ENCODE results near the gene KRTAP12-1. TPM values are rescaled to one million over a fixed set of nuclear protein-coding genes. Genes with fewer than 3 reads are reported as not detected.

KRTAP12-1 gene
- total and polyA plus RNA-seq, 9 of the 15 experiments (the other 6 are each of a cell fraction or from before 2014, with no cell fraction given): not detected

DNA sequence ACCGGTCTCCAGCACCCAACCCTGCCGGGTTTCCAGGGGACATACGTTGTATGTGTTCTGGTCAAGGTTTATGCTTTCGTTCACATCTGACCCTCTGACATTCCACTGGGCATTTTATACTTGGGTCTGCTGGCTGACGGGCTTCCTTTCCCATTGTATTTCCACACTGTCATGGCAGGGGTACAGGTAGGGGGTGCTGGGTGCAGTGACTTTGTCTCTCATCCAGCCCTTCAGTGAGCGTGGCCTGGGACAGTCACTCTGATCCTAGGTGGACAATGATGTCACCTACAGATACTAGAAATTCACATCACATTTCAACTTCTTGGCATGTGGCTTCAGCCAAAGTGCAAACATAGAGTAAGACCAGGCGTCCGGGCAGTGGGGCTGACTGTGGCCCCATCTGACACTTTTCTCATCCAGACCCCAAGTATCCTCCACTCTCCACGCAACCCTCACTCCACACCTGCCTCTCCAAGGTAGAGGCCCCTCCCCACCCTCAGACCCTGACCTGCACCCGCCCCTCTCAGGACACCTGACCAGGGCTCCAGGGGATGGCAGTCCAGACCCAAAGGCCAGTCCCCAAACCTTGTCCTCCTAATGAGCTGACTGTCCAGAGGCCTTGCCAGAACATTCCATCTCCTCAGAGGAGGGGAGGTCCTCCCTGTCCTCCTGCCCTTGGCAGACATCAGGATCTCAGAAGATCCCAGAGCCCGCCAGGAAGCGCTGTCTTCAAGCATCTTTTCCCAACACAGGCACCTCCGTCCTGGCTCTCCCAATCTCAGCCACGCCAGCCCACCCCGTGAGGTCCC, 45.5 kb downstream of the KRTAP12-1 start:
- ChIA-PET POLR2A (interaction anchor here (1.0 kb wide), 1 partner anchor 27 kb away, joined by 3 read pairs; no protein-coding TSS in a partner anchor), CTCF (ENCODE audit: low intra/inter-chr PET ratio) (no interaction called here)
- intact Hi-C loops (cut with micrococcal nuclease) (no loop called here), in situ Hi-C loops (cut with MboI) (no loop called here)
- H3K79me2 ChIP-seq (ENCODE audit: control insufficient read depth, insufficient read depth, low read length): no peaks in the 10 kb centered on the region
- no peaks in the 10 kb centered on the region for H4K20me1 ChIP-seq (replicated peaks; ENCODE audit: control insufficient read depth, insufficient read depth, low read length)
- peaks cover 0 to 6% of the 10 kb centered on the region in 2 experiments; a peak in 2 of 5 replicates for H3K27me3 ChIP-seq (ENCODE audit: control insufficient read depth in 2 of 2, insufficient read depth in 2 of 2, low read length in 2 of 2)
- FAIRE-seq (no peak), DNase-seq (ENCODE audit: extremely low read depth in 1 of 4, low spot score in 3 of 4) (no peak), ATAC-seq (no peak)
- no peak overlapping the region for H3K27ac ChIP-seq (ENCODE audit: extremely low read depth, low read depth, low read length)
- no peaks in the 10 kb centered on the region for H3K9me3 ChIP-seq (replicated peaks; ENCODE audit: control insufficient read depth, insufficient read depth, low read depth, low read length)
- no peak overlapping the region for H3K4me3 ChIP-seq
- WGBS (ENCODE audit: insufficient coverage, low coverage, missing lambda C conversion rate): 3% methylated on average over 15 of the region's 15 CpGs
- no TSS peak for BruUV-seq (replicated peaks)
- no peak overlapping the region for H3K4me2 ChIP-seq (ENCODE audit: insufficient read depth, low read length)
- H3K36me3 ChIP-seq (ENCODE audit: control insufficient read depth, insufficient read depth, low read length): no peaks in the 10 kb centered on the region
- no peaks in the 10 kb centered on the region for H3K9me1 ChIP-seq (ENCODE audit: control insufficient read depth, insufficient read depth, low read length)
- no peak overlapping the region for H2AFZ ChIP-seq (ENCODE audit: low read depth, low read length)
- H3K4me1 ChIP-seq (replicated peaks in 1 of 2; ENCODE audit: control insufficient read depth in 2 of 2, insufficient read depth in 2 of 2, low read length in 2 of 2): peaks cover 0 to 3% of the 10 kb centered on the region in 2 experiments; a peak in 2 of 5 replicates
- no peak overlapping the region; a peak in 1 of 4 replicates for H3K9ac ChIP-seq (ENCODE audit: insufficient read depth in 1 of 2, low read depth in 2 of 2, low read length in 2 of 2)
- TF ChIP-seq, protein P1, sequence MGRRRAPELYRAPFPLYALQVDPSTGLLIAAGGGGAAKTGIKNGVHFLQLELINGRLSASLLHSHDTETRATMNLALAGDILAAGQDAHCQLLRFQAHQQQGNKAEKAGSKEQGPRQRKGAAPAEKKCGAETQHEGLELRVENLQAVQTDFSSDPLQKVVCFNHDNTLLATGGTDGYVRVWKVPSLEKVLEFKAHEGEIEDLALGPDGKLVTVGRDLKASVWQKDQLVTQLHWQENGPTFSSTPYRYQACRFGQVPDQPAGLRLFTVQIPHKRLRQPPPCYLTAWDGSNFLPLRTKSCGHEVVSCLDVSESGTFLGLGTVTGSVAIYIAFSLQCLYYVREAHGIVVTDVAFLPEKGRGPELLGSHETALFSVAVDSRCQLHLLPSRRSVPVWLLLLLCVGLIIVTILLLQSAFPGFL (CRISPR knock-in tag; IDR thresholded peaks at IDR 0.05): no peak
- TF ChIP-seq ZNF311 (CRISPR knock-in tag; IDR thresholded peaks at IDR 0.05) (no peak), PHB2 (IDR thresholded peaks at IDR 0.05; ENCODE audit: low read depth) (no peak), ARID2 (IDR thresholded peaks at IDR 0.05) (no peak), ETV6 (IDR thresholded peaks at IDR 0.05; ENCODE audit: borderline replicate concordance in 1 of 2, low read depth in 2 of 2, low read length in 1 of 2) (no peak), ETV6 (CRISPR knock-in tag; IDR thresholded peaks at IDR 0.05; ENCODE audit: borderline replicate concordance) (no peak), GTF2F1 (IDR thresholded peaks at IDR 0.05; ENCODE audit: low read depth, low read length) (no peak), SREBF2 (CRISPR knock-in tag; IDR thresholded peaks at IDR 0.05) (no peak), FOXK1 (CRISPR knock-in tag; IDR thresholded peaks at IDR 0.05; ENCODE audit: borderline replicate concordance) (no peak), MED1 (CRISPR knock-in tag; IDR thresholded peaks at IDR 0.05; ENCODE audit: borderline replicate concordance) (no peak), ETV1 (tag; conservative IDR thresholded peaks at IDR 0.05; ENCODE audit: low read depth) (no peak)
- TF ChIP-seq, protein P2, sequence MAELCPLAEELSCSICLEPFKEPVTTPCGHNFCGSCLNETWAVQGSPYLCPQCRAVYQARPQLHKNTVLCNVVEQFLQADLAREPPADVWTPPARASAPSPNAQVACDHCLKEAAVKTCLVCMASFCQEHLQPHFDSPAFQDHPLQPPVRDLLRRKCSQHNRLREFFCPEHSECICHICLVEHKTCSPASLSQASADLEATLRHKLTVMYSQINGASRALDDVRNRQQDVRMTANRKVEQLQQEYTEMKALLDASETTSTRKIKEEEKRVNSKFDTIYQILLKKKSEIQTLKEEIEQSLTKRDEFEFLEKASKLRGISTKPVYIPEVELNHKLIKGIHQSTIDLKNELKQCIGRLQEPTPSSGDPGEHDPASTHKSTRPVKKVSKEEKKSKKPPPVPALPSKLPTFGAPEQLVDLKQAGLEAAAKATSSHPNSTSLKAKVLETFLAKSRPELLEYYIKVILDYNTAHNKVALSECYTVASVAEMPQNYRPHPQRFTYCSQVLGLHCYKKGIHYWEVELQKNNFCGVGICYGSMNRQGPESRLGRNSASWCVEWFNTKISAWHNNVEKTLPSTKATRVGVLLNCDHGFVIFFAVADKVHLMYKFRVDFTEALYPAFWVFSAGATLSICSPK (IDR thresholded peaks at IDR 0.05; ENCODE audit: borderline replicate concordance): no peak
- TF ChIP-seq, protein P3, sequence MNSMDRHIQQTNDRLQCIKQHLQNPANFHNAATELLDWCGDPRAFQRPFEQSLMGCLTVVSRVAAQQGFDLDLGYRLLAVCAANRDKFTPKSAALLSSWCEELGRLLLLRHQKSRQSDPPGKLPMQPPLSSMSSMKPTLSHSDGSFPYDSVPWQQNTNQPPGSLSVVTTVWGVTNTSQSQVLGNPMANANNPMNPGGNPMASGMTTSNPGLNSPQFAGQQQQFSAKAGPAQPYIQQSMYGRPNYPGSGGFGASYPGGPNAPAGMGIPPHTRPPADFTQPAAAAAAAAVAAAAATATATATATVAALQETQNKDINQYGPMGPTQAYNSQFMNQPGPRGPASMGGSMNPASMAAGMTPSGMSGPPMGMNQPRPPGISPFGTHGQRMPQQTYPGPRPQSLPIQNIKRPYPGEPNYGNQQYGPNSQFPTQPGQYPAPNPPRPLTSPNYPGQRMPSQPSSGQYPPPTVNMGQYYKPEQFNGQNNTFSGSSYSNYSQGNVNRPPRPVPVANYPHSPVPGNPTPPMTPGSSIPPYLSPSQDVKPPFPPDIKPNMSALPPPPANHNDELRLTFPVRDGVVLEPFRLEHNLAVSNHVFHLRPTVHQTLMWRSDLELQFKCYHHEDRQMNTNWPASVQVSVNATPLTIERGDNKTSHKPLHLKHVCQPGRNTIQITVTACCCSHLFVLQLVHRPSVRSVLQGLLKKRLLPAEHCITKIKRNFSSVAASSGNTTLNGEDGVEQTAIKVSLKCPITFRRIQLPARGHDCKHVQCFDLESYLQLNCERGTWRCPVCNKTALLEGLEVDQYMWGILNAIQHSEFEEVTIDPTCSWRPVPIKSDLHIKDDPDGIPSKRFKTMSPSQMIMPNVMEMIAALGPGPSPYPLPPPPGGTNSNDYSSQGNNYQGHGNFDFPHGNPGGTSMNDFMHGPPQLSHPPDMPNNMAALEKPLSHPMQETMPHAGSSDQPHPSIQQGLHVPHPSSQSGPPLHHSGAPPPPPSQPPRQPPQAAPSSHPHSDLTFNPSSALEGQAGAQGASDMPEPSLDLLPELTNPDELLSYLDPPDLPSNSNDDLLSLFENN (IDR thresholded peaks at IDR 0.05; ENCODE audit: low read depth in 2 of 2, low read length in 2 of 2): no peak
- TF ChIP-seq, protein P4, sequence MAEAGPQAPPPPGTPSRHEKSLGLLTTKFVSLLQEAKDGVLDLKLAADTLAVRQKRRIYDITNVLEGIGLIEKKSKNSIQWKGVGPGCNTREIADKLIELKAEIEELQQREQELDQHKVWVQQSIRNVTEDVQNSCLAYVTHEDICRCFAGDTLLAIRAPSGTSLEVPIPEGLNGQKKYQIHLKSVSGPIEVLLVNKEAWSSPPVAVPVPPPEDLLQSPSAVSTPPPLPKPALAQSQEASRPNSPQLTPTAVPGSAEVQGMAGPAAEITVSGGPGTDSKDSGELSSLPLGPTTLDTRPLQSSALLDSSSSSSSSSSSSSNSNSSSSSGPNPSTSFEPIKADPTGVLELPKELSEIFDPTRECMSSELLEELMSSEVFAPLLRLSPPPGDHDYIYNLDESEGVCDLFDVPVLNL (CRISPR knock-in tag; IDR thresholded peaks at IDR 0.05; ENCODE audit: low read depth): no peak
